ENCODE measurements around the gene MAGI2.

MAGI2 gene

DNA sequence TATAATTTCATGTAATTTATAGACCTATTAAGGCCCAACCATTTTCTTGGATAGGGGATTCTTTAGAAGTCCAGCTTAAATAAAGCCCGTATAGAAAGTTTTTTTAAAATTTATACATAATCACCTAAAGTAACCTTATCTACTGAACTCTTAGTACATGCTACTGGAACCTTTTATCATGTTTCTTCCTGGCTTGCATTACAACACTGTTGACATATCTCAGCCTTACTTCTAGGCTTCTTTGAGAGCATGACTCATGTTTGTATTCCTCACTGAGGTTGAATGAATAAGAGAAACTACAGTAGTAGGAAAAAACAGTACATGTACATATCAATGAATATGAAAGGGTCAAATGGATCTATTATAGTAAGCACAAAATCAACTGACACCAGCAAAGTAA is 8.2 kb upstream of the MAGI2 start:
- TF ChIP-seq CTCF (IDR thresholded peaks at IDR 0.05; ENCODE audit: low read depth, low read length): no peak
- peak; percentile 28 for DNase-seq (ENCODE audit: extremely low read depth, low read depth)

DNA sequence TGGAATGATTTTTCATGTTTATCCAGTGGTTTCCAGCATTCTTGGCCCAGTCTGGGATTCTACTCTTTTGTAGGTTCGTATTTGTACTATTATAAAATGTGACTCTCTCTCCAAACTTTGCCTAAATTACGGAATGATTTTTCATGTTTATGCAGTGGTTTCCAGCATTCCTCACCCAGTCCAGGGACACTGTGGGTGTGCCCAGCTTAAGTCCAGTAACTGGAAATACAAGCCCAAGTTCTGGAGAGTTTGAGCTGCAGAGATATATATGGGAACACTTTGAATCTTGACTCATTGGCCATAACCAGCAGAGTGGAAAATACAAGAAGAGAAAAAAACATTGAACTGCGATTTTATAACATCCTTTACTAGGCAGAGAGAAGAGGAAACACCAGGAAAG is 5.9 kb upstream of the MAGI2 start:
- peak; percentile 66 for DNase-seq (ENCODE audit: extremely low read depth, low read depth)
- no peak for TF ChIP-seq CTCF (IDR thresholded peaks at IDR 0.05; ENCODE audit: low read depth, low read length)

- no peak for DNase-seq (ENCODE audit: extremely low read depth, low read depth)
These were observed 5.3 kb upstream of the MAGI2 start for GRCh38 chr7:79458796-79459195.

GRCh38 chr7:79455173-79455790 is 1.8 kb upstream of the MAGI2 start:
- no peak for DNase-seq (ENCODE audit: extremely low read depth, low read depth)
- TF ChIP-seq CTCF (IDR thresholded peaks at IDR 0.05; ENCODE audit: low read depth, low read length): no peak

More at GRCh38 chr7:79458796-79459195, 5.3 kb upstream of the MAGI2 start:
- no peak for TF ChIP-seq CTCF (IDR thresholded peaks at IDR 0.05; ENCODE audit: low read depth, low read length)

DNA sequence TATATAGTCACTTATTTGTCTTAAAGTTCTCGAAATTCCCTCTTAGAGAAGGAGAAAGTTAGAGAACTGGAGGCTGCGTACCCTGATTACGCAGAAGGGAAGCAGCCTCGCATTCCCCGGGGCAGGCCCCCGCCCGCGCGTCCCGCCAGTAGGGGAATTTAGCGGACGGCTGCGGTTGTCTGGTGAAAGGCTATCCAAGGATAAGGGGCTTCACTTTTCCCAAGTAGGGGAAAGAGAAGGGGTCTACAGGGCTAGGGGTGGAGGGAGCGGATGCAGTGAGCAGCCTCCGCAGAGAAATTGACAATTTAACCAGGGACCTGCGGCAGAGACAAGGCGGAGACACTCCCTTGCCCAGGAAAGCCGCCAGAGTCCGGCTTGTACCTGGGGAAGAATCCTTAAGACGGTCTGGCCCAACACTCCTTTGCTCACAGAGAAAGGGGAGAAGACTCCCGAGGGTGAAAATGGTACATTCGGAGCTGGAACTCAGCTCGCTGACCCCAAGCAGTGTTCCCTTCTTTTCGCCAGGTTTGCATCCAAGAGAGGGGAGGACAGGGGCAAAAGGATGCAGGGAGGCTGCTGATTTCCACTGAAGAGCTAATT is 994 bp upstream of the MAGI2 start:
- no peak; the same call in 1 of the 2 replicates for TF ChIP-seq CTCF (IDR thresholded peaks at IDR 0.05; ENCODE audit: low read depth, low read length)
- DNase-seq (ENCODE audit: extremely low read depth, low read depth): no peak

GRCh38 chr7:79453266-79453557 is 255 bp downstream of the MAGI2 start:
- no peak for TF ChIP-seq CTCF (IDR thresholded peaks at IDR 0.05; ENCODE audit: low read depth, low read length)
- DNase-seq (ENCODE audit: extremely low read depth, low read depth): no peak

- no peak for TF ChIP-seq CTCF (IDR thresholded peaks at IDR 0.05; ENCODE audit: low read depth, low read length)
- no peak for DNase-seq (ENCODE audit: extremely low read depth, low read depth)
These were observed 787 bp downstream of the MAGI2 start for GRCh38 chr7:79452495-79453265.

Measured in AG09319 (cell line).